ENCODE measurements around the gene ALAS1. TPM values are rescaled to one million over a fixed set of nuclear protein-coding genes. Genes with fewer than 3 reads are reported as not detected.
A peak's percentile ranks its signal among the peaks of the same experiment; 100 is the strongest.

Gene ALAS1
- total RNA-seq, 6 donors from 2014 or later, result 53.2 to 97.3 (median 74.0) TPM

DNA sequence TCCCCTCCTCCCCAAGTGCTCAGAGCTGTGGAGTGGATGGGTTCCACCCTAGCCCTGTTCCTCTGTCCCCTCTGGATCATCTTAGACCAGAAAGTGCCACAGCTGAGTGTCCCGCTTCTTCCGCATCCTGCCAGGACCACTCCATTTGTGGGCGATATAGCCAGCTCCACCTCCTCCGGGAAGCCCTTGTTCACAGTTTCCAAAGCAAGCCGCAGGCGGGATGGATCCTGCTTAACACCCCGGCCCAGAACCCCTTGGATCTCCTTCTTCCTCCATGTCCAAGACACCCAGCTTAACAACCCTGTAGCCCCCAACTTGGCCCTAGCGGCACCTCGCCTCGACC lies 490 bp upstream of the ALAS1 start:
- Histone ChIP-seq H3K36me3 (peaks cover 2 to 15% (median 3%) of the 10 kb centered on the region in 4 donors), H3K27me3 (no peaks in the 10 kb centered on the region), H3K4me1 (peaks cover 60 to 80% (median 75%) of the 10 kb centered on the region in 4 donors), H3K9me3 (no peaks in the 10 kb centered on the region), H3K27ac (peak overlapping the region; percentile 89 to 98 (median 93)), H3K4me3 (peak overlapping the region; percentile 88 to 96 (median 92))
- no peak for ATAC-seq (ENCODE audit: low FRiP score in 2 of 2)
- no peak for DNase-seq
- 43 to 47% methylated on average over 10 of the region's 10 CpGs for WGBS, 2 donors
- TF ChIP-seq POLR2A (IDR thresholded peaks at IDR 0.05), result no peak
- TF ChIP-seq POLR2AphosphoS5 (IDR thresholded peaks at IDR 0.05), result no peak
- TF ChIP-seq, protein P1, sequence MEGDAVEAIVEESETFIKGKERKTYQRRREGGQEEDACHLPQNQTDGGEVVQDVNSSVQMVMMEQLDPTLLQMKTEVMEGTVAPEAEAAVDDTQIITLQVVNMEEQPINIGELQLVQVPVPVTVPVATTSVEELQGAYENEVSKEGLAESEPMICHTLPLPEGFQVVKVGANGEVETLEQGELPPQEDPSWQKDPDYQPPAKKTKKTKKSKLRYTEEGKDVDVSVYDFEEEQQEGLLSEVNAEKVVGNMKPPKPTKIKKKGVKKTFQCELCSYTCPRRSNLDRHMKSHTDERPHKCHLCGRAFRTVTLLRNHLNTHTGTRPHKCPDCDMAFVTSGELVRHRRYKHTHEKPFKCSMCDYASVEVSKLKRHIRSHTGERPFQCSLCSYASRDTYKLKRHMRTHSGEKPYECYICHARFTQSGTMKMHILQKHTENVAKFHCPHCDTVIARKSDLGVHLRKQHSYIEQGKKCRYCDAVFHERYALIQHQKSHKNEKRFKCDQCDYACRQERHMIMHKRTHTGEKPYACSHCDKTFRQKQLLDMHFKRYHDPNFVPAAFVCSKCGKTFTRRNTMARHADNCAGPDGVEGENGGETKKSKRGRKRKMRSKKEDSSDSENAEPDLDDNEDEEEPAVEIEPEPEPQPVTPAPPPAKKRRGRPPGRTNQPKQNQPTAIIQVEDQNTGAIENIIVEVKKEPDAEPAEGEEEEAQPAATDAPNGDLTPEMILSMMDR (IDR thresholded peaks at IDR 0.05), result no peak
- TF ChIP-seq EP300 (IDR thresholded peaks at IDR 0.05), result no peak

DNA sequence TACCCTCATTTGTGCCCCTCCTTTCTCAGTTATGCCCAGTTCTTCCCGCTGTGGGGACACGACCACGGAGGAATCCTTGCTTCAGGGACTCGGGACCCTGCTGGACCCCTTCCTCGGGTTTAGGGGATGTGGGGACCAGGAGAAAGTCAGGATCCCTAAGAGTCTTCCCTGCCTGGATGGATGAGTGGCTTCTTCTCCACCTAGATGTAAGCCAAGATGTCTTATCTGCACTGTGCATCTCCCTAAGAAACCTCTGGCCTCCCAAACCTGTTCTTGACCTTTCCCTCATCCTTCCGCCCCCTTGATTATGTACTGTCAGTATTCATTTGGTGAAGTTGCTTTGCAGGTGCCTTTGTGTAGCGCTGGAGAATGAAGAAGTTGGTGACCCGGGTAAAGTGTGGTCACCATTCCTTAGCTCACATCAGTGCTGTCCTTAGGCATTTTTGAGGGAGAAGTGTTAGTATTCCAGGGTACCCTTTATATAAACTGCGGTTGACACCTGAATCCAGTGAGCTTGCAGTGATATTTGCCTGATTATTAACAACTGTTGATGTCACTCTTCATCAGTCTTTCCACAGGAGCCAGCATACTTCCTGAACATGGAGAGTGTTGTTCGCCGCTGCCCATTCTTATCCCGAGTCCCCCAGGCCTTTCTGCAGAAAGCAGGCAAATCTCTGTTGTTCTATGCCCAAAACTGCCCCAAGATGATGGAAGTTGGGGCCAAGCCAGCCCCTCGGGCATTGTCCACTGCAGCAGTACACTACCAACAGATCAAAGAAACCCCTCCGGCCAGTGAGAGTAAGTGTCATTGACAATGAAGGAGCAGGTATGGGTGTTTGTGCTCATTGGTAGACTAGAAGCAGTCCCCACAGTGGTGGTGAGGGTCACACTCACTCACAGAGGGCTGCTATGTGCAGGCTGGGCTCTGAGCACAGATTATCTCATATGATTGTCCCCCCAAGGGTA lies 966 bp downstream of the ALAS1 start:
- DNase-seq (no peak), ATAC-seq (ENCODE audit: low FRiP score in 2 of 2) (no peak)
- peak overlapping the region; percentile 88 to 96 (median 92) for H3K4me3 ChIP-seq
- WGBS, 2 donors, result 28 to 36% methylated on average over 14 of the region's 14 CpGs
- TF ChIP-seq, protein P1 (IDR thresholded peaks at IDR 0.05), result no peak
- TF ChIP-seq POLR2A (IDR thresholded peaks at IDR 0.05), result no peak
- TF ChIP-seq POLR2AphosphoS5 (IDR thresholded peaks at IDR 0.05), result no peak
- TF ChIP-seq EP300 (IDR thresholded peaks at IDR 0.05), result no peak
- H3K9me3 ChIP-seq, result no peaks in the 10 kb centered on the region
- H3K27me3 ChIP-seq, result no peaks in the 10 kb centered on the region
- H3K4me1 ChIP-seq, result peaks cover 60 to 87% (median 75%) of the 10 kb centered on the region in 4 donors
- H3K27ac ChIP-seq, result peak overlapping the region; percentile 89 to 98 (median 93)
- peaks cover 15 to 30% (median 17%) of the 10 kb centered on the region in 4 donors for H3K36me3 ChIP-seq

DNA sequence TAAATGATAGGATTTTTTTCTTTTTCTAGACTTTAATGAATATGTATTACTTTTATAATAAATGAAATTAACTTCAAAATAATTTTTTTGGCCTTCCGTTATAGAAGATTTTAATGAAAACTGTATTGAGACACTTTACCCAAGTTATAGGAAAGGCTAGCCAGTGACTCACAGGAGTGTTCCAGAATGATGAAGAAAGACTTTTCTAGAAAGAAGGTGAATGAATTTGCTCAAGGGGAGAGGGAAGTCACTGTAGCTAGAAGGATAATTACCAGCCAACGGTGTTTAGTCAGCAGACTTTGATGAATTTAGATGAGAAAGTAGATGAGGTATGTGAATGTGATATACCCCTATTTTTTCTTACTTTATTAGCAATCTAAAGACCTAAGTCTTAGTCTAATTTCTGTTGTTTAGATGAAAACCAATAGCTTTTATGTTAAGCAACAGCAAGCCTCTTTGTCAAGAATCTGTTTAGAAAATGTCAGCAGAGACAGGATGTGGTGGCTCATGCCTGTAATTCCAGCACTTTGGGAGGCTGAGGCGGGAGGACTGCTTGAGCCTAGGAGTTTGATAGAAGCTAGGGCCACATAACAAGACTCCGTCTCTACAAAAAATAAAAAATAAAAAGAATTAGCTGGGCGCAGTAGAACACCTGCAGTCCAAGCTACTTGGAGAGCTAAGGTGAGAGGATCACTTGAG lies 3.2 kb downstream of the ALAS1 start:
- DNase-seq (peak in 1 of 2 donors; percentile 67), ATAC-seq (ENCODE audit: low FRiP score in 2 of 2) (no peak)
- peak overlapping the region in 3 of 4 donors; percentile 8 to 98 (median 66) for H3K27ac ChIP-seq
- no peak overlapping the region for H3K4me3 ChIP-seq
- peaks cover 41 to 87% (median 60%) of the 10 kb centered on the region in 4 donors for H3K4me1 ChIP-seq
- WGBS, 2 donors, result 70 to 72% methylated on average over 5 of the region's 5 CpGs
- H3K36me3 ChIP-seq, result peaks cover 34 to 52% (median 38%) of the 10 kb centered on the region in 4 donors
- TF ChIP-seq, protein P1 (IDR thresholded peaks at IDR 0.05), result no peak
- TF ChIP-seq EP300 (IDR thresholded peaks at IDR 0.05), result no peak
- no peak for TF ChIP-seq POLR2AphosphoS5 (IDR thresholded peaks at IDR 0.05)
- TF ChIP-seq POLR2A (IDR thresholded peaks at IDR 0.05), result no peak
- H3K9me3 ChIP-seq, result no peaks in the 10 kb centered on the region
- H3K27me3 ChIP-seq, result no peaks in the 10 kb centered on the region

DNA sequence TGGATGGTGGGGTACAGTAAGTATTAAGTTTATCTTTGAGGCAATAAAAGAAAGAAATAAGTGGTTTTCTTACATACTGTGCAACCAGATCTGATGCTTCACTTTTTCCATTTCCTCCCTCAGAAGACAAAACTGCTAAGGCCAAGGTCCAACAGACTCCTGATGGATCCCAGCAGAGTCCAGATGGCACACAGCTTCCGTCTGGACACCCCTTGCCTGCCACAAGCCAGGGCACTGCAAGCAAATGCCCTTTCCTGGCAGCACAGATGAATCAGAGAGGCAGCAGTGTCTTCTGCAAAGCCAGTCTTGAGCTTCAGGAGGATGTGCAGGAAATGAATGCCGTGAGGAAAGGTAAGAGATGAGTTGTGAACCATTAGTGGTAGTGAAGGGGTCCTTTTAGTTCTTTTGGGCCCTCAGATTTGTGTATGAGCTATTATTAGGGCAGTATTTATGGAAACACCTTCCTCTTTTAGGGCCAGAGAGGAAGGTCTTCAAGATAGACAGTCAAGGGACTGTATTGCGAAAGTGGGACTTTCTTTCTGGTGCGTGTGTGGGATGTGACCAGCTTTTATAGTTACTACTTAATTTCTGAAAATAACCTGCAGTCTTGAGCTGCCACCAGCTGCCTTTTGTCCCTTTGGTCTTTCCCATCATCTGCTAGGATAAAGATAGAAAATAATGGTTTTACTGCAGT lies 4.6 kb downstream of the ALAS1 start:
- TF ChIP-seq POLR2A (IDR thresholded peaks at IDR 0.05) (no peak), POLR2AphosphoS5 (IDR thresholded peaks at IDR 0.05) (no peak), EP300 (IDR thresholded peaks at IDR 0.05) (no peak)
- TF ChIP-seq, protein P1 (IDR thresholded peaks at IDR 0.05), result no peak
- no peak overlapping the region for H3K4me3 ChIP-seq
- H3K27me3 ChIP-seq, result no peaks in the 10 kb centered on the region
- H3K36me3 ChIP-seq, result peaks cover 44 to 66% (median 48%) of the 10 kb centered on the region in 4 donors
- H3K4me1 ChIP-seq, result peaks cover 27 to 76% (median 48%) of the 10 kb centered on the region in 4 donors
- peak overlapping the region; percentile 9 to 98 (median 39) for H3K27ac ChIP-seq
- ATAC-seq (ENCODE audit: low FRiP score in 2 of 2) (no peak), DNase-seq (no peak)
- WGBS, 2 donors, result 76 to 80% methylated on average over 4 of the region's 4 CpGs
- H3K9me3 ChIP-seq, result no peaks in the 10 kb centered on the region
